Iris pigment epithelial cell (primary cell): ENCODE measurements around the gene TRAF1.

Source experiments
- DNase-seq: peaks from one replicate; pipeline ENCODE4 v3.0.0-alpha.2; 2011; ENCODE audit warnings: low read depth

The TRAF1 gene

DNA sequence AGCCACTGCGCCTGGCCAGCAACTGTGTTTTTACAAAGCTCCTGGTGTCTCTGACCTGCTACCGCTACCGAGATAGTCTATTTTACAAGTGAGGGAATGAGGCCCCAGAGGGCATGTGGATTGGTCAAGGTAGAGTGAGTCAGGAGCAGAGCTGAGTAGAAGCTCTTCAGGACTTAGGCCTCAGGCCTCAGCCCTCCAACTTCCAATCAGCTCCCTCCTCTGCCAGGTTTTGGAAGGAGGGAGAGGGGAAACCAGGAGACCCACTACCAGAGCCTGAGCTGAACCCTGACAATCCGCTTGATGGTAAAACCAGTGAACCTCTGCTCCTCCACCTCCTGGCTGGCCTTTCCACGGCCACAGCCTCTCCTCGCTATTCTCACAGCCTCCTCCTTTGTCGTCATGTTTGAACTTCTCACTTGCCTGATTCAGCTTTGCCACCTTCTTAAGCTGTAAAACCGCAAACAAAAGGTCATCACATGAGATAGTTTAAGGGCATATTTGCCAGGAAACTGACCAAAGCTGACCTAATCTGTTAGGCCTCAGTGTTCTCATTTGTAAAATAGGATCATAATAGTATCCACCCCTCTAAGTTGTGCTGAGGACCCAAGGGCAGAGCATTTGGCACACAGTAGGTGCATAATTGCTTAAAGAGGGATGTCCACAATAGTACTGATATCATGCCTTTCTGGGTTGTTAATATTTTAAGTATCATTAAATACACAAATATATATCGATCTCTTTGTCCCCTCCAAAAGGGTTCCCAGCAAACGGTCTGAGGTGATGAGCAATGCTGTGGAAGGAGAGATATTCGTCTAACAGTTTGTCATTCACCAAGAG, 1.7 kb downstream of the TRAF1 start:
- DNase-seq: no peak

DNA sequence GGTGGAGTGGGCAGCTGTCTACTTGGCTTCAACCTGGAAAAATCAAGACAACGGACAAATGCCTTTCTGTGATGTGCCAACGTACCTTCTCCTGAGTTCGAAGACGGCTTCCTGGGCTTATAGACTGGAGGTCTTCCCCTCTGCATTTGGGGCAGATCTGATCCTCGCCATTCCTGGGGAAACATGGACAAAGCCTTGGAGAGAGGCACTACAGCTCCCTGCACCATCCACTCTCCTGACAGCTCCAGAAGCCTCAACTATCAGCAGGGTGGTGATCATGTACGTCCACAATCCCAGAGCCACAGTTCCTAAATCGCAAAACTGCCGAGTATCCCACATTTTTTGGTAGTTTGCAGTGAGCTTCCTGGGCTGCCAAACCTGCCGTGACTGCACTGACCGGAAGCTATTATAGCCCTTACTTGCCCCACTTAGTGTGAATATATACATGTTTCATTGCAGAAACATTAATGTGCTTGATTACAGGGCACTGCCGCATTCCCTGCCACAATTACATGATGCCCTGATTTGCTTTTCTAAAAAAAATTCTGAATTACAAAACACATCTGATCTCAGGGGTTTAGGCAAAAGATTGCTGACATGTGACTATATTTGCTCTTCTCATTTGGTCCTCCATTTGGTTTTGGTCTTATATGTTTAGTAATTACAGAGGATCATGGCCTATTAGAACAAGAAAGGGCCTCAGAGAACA, 2.8 kb downstream of the TRAF1 start:
- DNase-seq: no peak

DNA sequence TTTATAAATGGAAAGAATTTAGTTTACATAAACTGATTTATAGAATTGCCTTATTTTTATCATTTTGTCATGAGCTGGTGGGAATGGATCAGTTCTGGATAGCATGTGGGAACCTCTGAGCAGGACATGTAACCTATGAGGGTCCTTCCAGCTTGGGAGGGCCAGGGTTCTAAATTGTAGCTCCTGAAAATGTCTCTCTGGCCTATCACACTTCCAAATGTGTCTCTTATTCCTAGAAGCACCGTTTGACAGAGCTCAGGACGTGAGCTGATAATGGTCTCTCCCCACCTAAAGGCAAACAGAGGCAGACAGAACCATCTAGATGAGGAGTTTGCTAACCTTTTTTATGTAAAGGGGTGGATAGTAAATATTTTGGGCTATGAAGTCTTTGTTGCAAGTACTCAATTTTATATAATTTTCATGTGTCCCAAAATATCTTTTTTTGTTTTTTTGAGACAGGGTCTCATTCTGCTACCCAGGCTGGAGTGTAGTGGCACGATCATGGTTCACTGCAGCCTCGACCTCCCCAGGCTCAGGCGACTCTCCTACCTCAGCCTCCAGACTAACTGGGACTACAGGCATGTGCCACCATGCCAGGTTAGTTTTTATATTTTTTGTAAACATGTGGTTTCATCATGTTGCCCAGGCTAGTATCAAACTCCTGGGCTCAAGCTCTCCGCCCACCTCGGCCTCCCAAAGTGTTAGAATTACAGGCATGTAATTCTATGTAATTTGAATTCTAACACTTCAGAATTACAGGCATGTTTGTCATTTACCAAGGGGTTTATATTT, 4.0 kb downstream of the TRAF1 start:
- DNase-seq: no peak

DNA sequence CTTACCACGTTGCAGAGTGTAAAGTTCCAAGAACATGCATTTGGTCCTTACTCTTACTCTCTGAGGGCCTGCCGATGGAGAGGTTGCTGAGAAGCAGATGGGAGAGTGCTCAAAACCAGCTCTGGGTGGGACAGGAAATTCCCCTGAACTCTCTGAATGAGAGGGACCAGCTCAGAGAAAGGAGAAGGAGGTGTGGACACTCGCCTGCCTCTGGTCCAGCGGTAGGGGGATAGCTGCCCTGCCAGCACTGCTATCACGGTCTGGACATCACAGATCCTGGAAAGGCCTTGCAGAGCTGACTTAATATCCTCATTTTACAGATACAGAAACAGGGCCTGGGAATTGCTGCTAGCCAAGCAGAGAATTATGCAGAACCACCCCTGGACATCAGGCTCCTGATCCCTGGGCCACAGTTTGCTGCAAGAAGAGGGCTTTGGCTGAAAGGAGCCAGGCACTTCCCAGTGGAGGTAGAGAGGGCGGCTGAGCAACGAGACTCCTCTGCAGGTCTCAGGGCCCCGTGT, 4.9 kb downstream of the TRAF1 start:
- DNase-seq: no peak

DNA sequence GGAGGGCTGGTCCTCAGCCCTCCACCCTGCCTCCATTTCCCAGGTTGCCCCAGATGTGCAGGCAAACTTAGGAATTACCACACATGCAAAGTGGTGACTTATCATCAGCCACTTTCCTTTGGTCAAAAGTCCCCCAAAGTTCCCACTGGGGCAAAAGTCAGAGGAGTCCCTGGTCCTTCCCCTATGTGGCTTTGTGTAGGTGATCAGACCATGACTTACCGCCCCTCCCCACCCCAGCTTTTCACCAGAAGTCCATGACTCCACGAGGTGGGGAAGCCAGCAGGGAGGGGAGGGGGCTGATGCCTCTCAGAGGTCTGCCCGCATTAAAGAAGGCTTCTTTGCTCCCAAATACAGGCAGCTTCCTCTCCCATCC, 5.8 kb downstream of the TRAF1 start:
- no peak for DNase-seq

DNA sequence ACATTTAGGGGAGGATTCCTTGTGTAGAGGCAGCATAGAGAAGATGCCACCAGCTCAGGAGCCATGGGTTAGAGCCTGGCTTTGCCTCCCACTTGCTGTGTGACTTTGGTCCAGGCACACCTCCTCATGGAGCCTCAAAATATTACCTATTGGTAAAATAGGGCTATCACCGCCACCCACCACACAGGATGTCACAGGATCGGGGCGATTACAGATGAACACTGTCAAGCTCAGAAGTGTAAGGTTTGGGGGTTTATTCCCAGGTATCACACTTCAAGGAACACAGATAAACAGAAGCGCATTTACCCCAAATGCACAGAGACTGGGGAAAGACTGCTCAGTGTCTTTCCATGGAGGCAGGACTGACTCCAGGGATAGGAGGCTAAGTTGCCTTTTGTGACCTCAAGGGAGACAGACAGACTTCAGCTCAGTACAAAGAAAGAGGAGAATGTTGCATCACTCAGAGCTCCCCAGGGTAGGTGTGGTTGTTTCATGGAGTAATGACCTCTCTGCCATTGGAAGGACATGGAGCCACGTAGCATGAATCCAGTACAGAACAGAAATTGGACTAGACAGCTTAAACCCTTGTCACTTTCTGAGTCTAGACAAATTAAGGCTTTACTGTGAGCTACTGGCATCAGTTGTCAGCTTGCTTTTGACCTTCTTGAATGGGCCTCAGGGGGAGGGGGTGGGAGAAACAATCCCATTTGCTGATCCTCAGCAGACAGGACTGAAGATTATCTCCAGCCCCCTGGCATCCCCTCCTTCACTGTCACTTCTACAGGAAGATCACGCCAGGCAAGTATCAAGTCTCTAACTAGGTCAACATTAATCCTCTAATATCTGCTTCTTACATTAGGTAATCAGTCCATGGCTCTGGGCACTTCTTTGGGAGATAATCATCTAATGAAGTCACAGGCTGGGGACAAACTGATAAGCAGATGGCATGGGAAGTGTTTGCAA, 6.5 kb downstream of the TRAF1 start:
- no peak for DNase-seq

DNA sequence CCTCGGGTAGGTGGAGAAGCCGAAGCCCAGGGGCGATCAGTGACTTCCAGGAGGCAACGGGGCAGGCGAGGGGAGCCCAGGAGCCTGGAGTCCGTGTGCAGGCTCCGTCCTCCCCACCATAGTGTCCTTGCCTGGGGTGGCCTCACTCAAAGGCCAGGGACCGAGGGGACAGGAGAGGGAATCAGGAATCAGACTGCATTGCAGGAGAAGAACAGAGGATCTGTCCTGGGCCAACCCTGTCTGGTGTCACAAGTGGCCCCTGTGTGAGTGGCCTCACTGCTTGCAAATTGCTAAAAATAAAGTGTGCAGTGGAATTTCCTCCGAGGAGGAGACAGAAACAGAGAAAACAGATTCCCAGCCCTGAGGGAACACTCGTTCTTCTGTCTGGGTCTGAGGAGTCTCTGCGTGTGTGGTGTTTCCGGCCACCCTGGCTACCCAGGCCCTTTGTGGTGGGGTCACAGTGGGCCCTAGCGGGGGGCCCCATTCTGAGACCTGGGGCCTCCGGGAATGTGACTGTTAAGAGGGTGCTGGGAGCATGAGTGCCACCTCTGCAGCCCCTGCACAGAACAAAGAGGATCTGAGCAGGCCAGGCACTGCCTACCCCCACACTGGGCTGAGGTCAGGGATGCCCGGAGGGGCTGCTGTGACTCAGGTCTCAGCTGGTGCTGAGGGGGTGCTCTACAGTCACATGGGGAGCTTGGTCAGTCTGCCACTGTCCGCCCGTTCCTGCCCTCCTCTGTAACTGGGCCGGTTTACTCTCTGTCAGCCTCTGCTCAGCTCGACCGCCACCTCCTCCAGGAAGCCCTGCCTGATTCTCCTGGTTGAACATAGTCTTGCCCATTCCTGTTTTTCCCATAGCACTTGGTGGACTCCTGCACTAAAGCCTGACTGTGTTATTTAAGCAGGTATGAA, 7.4 kb downstream of the TRAF1 start:
- DNase-seq: no peak

DNA sequence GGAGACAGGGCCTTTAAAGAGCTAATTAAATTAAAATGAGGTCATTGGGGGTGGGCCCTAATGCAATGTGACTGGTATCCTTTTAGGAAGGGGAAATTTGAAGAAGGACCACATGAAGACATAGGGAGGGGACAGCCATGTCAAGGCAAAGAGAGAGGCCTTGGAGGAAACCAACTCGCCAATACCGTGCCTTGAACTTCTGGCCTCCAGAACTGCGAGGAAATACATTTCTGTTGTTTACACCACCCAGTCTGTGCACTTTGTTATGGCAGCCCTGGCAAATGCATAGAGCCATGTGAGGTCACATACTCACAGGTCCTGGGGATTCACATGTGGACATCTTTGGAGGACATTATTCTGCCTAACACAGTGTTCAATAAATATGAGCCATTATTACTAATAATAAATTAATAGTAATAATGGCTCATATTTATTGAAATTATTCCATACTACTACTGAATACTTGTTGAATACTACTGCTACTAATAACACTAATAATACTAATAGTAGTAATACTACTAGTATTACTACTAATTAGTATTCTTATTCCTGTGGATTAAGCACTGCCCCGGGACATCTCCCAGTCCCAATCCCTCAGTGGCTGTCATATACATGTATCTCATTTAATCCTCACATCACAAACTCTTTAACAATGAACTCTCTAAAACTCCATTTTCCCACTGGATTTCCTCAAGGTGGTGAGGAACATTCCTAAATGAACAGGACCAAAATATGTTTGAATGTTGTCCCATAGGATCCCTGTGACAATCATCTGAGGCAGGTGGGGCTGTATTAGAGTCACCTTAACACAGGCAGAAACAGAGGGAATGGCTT, 8.4 kb downstream of the TRAF1 start:
- DNase-seq: no peak

DNA sequence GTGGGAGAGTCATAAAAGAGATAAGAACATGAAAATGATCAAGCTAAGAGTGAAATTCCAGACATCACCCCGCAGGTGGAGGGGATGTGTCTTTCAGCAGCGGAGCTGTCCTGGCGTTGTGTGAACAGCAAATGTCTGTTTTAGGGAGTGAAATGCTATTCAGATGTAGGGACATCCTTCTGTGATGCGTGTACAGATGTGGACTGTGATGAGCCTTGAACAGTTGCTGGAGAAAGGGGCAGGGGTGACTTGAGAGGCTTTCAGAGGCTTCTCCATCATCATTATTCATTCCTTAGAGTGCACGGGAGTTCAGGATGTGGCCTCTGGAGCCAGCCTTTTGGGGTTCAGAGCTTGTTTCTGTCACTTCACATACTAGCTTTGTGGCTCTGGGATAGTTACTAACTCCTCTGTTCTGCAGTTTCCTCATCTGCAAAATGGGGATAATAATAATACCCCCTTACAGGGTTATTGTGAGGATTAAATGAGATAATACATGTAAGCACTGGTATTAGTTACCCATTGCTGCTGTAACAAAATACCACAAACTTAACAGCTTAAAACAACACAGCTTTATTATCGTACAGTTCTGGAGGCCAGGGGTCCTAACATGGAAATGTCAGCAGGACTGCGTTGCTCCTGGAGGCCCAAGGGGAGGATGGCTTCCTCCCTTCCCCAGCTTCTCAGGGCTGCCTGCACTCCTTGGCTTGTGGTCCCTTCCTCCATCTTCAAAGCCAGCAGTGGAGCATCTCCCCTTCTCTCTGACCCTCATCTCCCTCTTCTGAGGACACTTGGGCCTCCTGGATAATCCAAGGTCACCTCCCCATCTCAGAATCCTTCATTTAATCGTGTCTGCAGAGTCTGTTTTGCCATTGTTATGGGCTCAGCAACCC, 9.4 kb downstream of the TRAF1 start:
- no peak for DNase-seq

DNA sequence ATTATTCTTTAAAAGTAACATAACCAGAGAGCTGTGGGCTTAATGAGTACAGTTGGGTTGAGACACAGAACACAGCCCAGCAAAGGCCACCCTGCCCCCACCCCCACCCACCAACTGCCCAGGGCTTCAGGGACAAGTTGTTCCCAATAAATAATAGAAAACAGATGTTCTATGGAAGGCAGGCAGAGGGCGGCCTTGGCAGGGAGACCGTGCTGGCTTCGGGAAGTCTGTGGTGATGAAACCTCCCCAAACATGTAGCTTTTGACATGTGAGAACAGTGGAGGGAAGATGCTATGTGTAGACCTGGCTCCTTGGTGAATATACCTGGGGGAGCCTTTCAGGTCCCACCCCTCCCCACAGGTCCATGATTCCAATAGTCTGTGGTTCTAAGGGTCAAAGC, 10.0 kb downstream of the TRAF1 start:
- peak; percentile 73 for DNase-seq

DNA sequence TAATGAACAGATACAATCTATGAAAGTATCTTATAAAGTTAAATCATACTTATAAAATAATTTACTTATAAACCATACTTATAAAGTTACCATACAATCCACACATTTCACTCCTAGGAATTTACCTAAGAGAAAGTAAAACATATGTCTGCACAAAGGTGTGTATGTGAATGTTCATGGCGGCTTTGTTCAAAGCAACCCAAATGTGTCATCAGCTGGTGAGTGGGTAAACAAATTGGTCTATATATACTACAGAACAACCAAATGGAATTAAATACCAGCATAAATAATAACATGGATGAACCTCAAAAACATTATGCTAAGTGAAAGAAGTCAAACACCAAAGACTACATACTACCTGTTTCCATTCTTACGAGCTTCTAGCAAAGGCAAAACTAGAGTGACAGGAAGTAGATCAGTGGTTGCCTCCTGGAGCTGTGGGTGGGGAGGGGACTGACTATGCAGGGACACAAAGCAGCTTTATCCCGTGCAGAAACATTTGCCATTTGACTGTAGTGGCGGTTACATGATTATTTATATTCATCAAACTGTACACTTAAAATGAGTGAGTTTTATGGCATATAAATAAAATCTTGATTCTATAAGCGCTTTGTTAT, 10.6 kb downstream of the TRAF1 start:
- DNase-seq: no peak

DNA sequence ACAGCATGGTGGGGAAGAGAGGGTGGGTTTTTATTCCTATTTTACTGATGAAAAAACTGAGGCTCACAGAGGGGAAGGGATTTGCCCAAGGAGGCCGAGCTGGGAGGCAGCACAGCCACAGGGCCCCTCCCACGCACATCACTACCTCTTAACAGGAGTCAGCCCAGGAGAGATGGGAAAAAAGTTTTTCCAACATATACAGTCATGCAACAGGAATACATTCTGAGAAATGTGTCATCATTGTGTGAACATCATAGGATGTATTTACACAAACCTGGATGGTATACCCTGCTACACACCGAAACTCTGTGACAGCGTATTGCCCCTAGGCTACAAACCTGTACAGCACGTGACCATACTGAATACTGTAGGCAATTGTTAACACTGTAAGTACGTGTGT, 11.6 kb downstream of the TRAF1 start:
- no peak for DNase-seq

DNA sequence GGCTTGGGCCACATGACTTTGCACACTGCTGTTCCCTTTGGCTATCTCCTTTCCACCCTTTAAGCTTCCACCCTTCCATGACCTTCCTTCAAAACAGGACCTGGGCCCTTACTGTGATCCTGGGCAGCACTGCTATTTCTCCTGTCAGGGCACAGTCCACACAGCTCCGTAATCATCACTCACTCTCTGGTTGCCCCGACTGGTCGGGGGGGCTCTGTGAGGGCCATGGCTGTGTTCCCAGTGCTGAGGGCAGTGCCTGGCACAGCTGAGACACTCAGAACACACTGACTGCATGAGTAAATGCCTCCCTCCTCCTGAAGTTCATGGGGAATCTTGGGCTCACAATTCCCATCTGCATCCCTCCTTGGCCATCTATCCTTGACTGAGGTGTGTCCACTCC, 12.2 kb downstream of the TRAF1 start:
- no peak for DNase-seq

DNA sequence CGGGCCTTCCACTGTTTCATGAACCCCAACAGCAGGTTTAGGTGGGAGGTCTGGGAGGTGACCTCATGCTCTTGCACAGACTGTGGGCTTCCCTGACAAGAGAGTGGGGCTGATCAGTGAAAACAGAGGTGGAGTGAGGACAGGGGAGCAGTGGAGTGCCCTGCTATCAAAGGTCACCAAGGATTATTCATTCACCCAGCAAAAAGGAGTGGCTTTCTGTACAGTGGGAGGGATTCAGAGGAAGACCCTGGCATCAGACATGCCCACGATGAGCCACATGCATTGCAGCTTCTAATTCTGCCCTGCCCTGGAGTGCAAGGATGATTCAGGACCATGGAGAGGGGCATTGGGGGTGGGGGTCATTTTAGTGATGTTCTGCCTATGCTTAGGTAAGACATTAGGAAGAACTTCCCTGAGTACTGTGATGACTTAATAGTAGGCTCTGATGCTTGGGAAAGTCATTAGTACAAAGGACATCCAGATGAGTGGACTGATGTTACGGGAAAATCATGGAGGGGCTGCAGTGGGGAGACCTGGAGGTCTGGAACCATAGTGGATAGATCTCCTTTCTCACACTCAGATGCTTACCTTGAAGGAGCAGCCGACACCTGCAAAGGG, 12.8 kb downstream of the TRAF1 start:
- DNase-seq: no peak

DNA sequence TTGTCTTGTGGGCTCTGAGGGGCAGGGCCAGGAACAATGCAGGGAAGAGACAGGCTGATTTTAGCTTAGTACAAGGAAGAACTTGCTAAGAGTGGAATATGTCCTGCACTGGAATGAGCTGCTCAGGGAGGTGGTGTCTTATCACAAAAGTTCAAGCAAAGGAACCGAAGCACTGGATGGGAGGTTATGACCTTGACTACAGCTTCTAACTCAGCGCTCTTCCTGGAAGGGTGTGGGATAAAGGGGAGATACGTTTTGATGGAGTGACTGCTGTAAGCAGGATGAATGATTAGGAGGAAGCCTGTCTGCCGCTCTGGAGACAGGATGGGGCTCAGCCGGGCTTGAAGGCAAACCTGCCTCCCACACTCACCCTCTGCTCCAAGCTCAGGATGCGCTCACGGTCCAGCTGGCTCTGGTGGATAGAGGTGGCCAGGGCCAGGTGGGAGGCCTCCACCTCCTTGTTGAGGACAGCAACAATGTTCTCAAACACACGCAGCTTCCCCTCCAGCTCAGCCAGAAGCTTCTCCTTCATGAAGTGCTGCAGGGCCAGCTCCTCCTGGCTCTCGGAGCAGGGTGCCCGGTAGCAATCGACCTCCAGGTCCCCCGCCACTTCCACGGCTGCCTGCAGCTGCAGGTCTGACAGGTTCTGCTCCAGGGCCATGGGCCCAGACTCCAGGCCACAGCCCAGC, 13.5 kb downstream of the TRAF1 start:
- DNase-seq: no peak

DNA sequence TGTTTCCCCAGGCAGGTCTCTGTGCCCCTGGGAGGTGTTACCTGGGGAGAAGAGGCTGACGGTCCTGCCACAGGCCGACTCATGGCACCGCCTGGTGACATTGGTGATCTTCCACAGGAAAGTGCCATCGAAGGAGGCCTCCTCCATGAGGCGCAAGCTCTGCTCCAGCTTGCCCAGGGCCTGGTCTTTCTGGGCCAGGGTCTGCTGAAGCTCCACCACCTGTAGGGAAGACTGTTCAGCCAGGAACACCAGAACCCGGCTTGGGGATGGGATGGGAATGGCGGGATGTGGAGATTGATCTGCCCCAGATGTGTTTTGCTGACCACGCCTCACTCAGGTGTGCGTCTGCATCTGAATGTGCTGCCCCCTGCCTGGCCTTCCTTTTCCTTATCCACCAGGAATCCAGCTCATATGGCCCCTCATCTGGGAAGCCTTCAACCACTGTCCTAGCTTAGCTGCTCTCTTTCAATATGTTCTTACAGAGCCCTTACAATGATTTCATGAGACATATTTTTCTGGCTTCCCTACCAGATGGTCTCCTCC, 15.2 kb downstream of the TRAF1 start:
- no peak for DNase-seq

DNA sequence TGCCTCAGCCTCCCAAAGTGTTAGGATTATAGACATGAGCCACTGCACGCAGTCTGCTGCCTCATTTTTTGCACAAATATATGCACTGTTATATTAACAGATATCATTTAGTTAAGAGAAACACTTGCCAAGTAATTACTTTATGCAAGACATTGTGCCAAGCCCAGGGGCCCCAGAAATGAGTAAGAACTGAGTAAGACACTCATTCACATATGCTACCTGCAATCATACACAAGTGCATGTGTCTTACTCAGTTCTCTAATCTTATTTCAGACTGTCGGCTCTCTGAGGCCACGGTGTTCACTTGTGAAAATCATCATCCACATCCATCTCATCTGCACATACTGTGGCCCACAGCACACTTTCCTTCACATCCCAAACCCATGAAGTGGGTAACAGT, 16.0 kb downstream of the TRAF1 start:
- DNase-seq: no peak
